Upper lobe of left lung (tissue), 6 donors: ENCODE results near the gene APOB. TPM values are rescaled to one million over a fixed set of nuclear protein-coding genes. Genes with fewer than 3 reads are reported as not detected.

Experiments used
- ATAC-seq, 2 donors: fragments of 200-7000 bp; cut with Tn5 transposase; one replicate each; pipeline ENCODE4 v1.9.1; 2022; ENCODE audit warnings: mild to moderate bottlenecking in 2 of 2, moderate library complexity in 2 of 2; ENCODE audit not compliant: low FRiP score in 2 of 2
- DNase-seq, 2 donors: peaks; one replicate each; pipeline ENCODE4 v3.0.0-alpha.2; 2019 to 2020
- H3K27ac ChIP-seq, 4 donors: fragments of 200-600 bp; sonication (generic); one replicate each; pipeline ENCODE4 v1.5.1; 2016 to 2019
- H3K27me3 ChIP-seq, 4 donors: fragments of 200-600 bp; sonication (generic); one replicate each; pipeline ENCODE4 v1.5.1; 2017 to 2019
- H3K36me3 ChIP-seq, 4 donors: fragments of 200-600 bp; sonication (generic); one replicate each; pipeline ENCODE4 v1.5.1; 2016 to 2019
- H3K4me1 ChIP-seq, 4 donors: fragments of 200-600 bp; sonication (generic); one replicate each; pipeline ENCODE4 v1.5.1; 2018 to 2019
- H3K4me3 ChIP-seq, 4 donors: fragments of 200-600 bp; sonication (generic); one replicate each; pipeline ENCODE4 v1.5.1; 2017 to 2019; ENCODE audit warnings: mild to moderate bottlenecking in 2 of 4, moderate library complexity in 1 of 4
- H3K9me3 ChIP-seq, 4 donors: fragments of 200-600 bp; sonication (generic); one replicate each; pipeline ENCODE4 v1.5.1; 2018 to 2019
- EP300 ChIP-seq, 4 donors: sonication (generic); formaldehyde crosslinking; IDR thresholded peaks; one replicate each; pipeline ENCODE4 v1.5.1; 2017; ENCODE audit warnings: antibody characterized with exemption in 4 of 4, control low read depth in 2 of 4
- POLR2A ChIP-seq, 4 donors: fragments of 450-650 bp; IDR thresholded peaks; one replicate each; pipeline ENCODE4 v1.5.1; 2016 to 2017; ENCODE audit warnings: antibody characterized with exemption in 4 of 4, mild to moderate bottlenecking in 2 of 4
- POLR2AphosphoS5 ChIP-seq, 2 donors: sonication (generic); formaldehyde crosslinking; IDR thresholded peaks; one replicate each; pipeline ENCODE4 v1.5.1; 2017; ENCODE audit warnings: antibody characterized with exemption in 2 of 2
- WGBS, 2 donors: methylation state at CpG; one replicate each; pipeline ENCODE4 v1.1.5; 2017 to 2018; 5-methylcytosine and 5-hydroxymethylcytosine counted together
- total RNA-seq, 6 donors: library from RNA; depleted of rRNA in 4 of 6; stranded (reverse); fragments of >200 nt in 4 of 6; gene quantifications; one replicate each; pipeline versions ENCODE4 v1.1.0 to v1.2.1, GENCODE V29; 2016 to 2021
- TF ChIP-seq, protein P1 (sequence below), 6 experiments: fragments of 450-650 bp in 4 of 6; fragments of 200-600 bp in 2 of 6; sonication (generic) in 2 of 6; IDR thresholded peaks; one replicate each; pipeline ENCODE4 v1.5.1; 2016 to 2019; ENCODE audit warnings: antibody characterized with exemption in 6 of 6
- donor health status: DM: no; HTN: no; CAD: no; lungs with moderate emphysema.
- donor health status: DM: no; HTN: yes; CAD: no; lungs with severe emphysema.

APOB gene
- total RNA-seq, 6 donors from 2014 or later = under 0.01 to 2.1 (median 0.60) TPM

DNA sequence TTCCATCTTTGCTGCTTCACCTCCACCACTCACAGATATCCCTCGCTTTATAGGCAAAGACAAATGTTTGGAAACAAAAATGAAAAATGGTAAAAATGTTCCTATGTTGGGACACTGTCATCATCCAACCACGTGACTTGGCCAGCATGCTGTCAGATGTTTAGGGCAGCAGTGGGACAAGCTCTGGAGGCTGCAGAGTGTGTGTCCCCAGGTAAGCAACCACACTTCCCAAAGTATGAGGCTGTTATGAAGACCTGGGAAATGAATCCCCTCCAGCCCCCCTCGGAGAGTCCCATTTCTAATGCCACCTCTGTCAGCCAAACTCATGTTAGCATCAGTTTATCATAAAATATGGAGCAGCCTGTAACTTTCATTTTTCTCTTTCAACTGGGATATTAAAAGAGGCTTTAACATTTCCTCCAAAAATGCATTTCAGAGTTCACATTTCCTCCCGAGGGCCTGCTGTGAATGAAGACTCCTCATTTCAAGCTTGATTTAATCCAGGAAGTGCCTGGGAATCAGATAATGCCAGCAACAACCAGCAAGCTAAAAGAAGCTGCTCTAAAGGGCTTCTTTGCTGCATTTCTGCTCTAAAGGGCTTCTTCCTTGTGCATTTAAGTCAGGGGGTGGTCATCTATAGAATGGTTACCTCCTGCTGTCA, 66.2 kb downstream of the APOB start:
- TF ChIP-seq POLR2AphosphoS5 (IDR thresholded peaks at IDR 0.05) = no peak
- Histone ChIP-seq H3K9me3 (no peaks in the 10 kb centered on the region), H3K36me3 (no peaks in the 10 kb centered on the region), H3K27me3 (no peaks in the 10 kb centered on the region), H3K4me1 (peaks cover 13 to 17% (median 14%) of the 10 kb centered on the region in 4 donors), H3K4me3 (no peak overlapping the region), H3K27ac (peak overlapping the region in 1 of 4 donors; percentile 23)
- WGBS, 2 donors = 55% methylated on average over 4 of the region's 4 CpGs
- ATAC-seq (no peak), DNase-seq (no peak)

- no peaks in the 10 kb centered on the region for H3K27me3 ChIP-seq
- H3K36me3 ChIP-seq = no peaks in the 10 kb centered on the region
- peaks cover 13 to 17% (median 16%) of the 10 kb centered on the region in 4 donors for H3K4me1 ChIP-seq
- H3K9me3 ChIP-seq = no peaks in the 10 kb centered on the region
- DNase-seq (no peak), ATAC-seq (peak in 1 of 2 donors; percentile 83)
- no peak for TF ChIP-seq EP300 (IDR thresholded peaks at IDR 0.05)
- TF ChIP-seq POLR2A (IDR thresholded peaks at IDR 0.05) = no peak
- TF ChIP-seq, protein P1, sequence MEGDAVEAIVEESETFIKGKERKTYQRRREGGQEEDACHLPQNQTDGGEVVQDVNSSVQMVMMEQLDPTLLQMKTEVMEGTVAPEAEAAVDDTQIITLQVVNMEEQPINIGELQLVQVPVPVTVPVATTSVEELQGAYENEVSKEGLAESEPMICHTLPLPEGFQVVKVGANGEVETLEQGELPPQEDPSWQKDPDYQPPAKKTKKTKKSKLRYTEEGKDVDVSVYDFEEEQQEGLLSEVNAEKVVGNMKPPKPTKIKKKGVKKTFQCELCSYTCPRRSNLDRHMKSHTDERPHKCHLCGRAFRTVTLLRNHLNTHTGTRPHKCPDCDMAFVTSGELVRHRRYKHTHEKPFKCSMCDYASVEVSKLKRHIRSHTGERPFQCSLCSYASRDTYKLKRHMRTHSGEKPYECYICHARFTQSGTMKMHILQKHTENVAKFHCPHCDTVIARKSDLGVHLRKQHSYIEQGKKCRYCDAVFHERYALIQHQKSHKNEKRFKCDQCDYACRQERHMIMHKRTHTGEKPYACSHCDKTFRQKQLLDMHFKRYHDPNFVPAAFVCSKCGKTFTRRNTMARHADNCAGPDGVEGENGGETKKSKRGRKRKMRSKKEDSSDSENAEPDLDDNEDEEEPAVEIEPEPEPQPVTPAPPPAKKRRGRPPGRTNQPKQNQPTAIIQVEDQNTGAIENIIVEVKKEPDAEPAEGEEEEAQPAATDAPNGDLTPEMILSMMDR (IDR thresholded peaks at IDR 0.05) = no peak
- TF ChIP-seq POLR2AphosphoS5 (IDR thresholded peaks at IDR 0.05) = no peak
- H3K27ac ChIP-seq = no peak overlapping the region
- WGBS, 2 donors = 52 to 70% methylated on average over 4 of the region's 4 CpGs
- no peak overlapping the region for H3K4me3 ChIP-seq
Measured at GRCh38 chr2:20976527-20976926, 67.3 kb downstream of the APOB start.

DNA sequence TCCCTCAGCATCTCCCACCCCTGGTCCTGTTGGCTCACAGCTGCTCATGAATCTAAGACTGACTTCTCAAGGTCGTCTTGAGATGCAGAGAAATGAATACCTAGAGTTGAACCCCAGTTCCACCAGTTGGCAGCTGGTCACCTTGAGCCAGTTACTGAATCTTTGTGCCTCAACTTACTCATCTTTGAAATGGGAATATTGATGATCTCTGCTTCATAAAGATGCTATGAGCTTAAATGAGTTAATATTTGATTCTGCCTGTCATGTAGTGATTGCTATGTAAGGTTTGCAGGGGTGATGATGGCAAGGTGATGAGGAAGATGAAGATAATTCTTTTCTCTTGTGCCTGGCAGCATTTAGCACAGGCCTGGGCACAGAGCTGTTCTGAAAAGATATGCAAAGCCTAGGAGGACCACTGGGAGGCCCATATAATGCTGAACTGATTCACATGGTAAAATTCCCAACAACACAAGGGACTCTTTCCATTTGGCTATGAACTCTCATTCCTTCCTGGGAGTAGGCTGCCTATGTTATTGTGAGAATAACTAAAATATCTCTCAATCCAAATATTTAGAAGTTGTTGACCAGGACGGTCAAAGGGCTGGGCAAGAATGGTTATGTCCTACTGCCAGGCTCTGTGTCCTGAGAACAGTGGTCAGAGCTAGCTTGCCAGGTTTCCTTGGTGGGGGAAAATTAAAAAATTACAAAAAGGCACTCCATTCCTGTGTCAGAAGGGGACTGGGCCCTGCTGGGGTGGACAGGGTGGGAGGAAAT, 70.9 kb downstream of the APOB start:
- Histone ChIP-seq H3K36me3 (no peaks in the 10 kb centered on the region), H3K4me3 (no peak overlapping the region), H3K9me3 (no peaks in the 10 kb centered on the region), H3K27ac (peak overlapping the region in 3 of 4 donors; percentile 23 to 57 (median 28)), H3K27me3 (no peaks in the 10 kb centered on the region), H3K4me1 (peaks cover 10 to 17% (median 16%) of the 10 kb centered on the region in 4 donors)
- no peak for DNase-seq
- no peak for ATAC-seq
- WGBS, 2 donors = 61 to 68% methylated on average over 2 of the region's 2 CpGs
- TF ChIP-seq POLR2AphosphoS5 (IDR thresholded peaks at IDR 0.05) = no peak
- no peak for TF ChIP-seq POLR2A (IDR thresholded peaks at IDR 0.05)
- TF ChIP-seq, protein P1 (IDR thresholded peaks at IDR 0.05) = no peak
- TF ChIP-seq EP300 (IDR thresholded peaks at IDR 0.05) = no peak

DNA sequence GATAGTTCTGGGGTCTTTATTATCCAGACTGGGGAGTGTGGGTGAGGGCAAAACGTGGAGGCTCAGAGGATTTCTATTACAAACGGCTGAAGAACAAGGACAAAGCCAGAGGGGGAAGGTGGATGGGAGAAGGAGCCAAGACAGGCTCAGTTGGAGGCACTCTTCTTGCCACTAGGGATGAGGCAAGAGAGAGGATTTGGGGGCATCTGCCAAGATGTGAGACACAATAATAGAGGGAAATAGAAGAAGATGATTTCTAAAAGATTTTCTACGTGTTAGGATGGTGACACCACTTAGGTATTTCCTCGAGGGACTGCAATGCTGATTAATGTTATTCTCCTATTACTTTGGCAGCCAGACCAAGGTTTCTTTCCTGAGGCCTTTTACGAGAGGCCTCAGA, 71.8 kb downstream of the APOB start:
- Histone ChIP-seq H3K27me3 (no peaks in the 10 kb centered on the region), H3K36me3 (no peaks in the 10 kb centered on the region), H3K4me1 (peaks cover 3 to 14% (median 9%) of the 10 kb centered on the region in 4 donors), H3K4me3 (no peak overlapping the region), H3K9me3 (no peaks in the 10 kb centered on the region), H3K27ac (no peak overlapping the region)
- DNase-seq (no peak), ATAC-seq (no peak)
- TF ChIP-seq POLR2AphosphoS5 (IDR thresholded peaks at IDR 0.05) = no peak
- TF ChIP-seq, protein P1 (IDR thresholded peaks at IDR 0.05) = no peak
- TF ChIP-seq EP300 (IDR thresholded peaks at IDR 0.05) = no peak
- no peak for TF ChIP-seq POLR2A (IDR thresholded peaks at IDR 0.05)
- 48 to 60% methylated on average over 5 of the region's 5 CpGs for WGBS, 2 donors

DNA sequence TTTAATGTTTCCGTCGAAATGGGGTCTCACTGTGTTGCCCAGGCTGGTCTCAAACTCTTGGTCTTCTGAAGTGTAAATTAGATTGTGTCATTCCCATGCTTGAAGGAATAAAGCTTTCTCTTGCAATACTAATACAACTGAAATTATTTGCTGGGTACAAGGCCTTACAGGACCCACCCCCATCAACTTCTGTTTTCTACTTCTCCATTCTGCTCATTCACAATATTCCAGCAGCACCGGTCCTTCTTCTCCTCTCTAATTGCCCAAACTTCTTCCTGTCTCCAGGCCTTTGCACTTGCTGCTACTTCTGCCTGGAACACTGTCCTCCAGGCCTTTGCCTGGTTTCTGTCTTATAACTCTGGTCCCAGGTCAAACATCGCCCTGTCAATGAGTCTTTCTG, 73.8 kb downstream of the APOB start:
- ATAC-seq (peak in 1 of 2 donors; percentile 42), DNase-seq (no peak)
- no peak overlapping the region for H3K4me3 ChIP-seq
- peaks cover 0 to 5% (median 1%) of the 10 kb centered on the region in 4 donors for H3K4me1 ChIP-seq
- H3K27ac ChIP-seq = no peak overlapping the region
- H3K36me3 ChIP-seq = no peaks in the 10 kb centered on the region
- 77 to 83% methylated on average over 4 of the region's 4 CpGs for WGBS, 2 donors
- H3K9me3 ChIP-seq = no peaks in the 10 kb centered on the region
- H3K27me3 ChIP-seq = no peaks in the 10 kb centered on the region
- TF ChIP-seq EP300 (IDR thresholded peaks at IDR 0.05) (no peak), POLR2A (IDR thresholded peaks at IDR 0.05) (no peak)
